ENCODE measurements around the gene NEDD4L. TPM values are rescaled to one million over a fixed set of nuclear protein-coding genes. Genes with fewer than 3 reads are reported as not detected.

NEDD4L gene
- total RNA-seq, 8 experiments from 2014 or later, result 51.2 to 394 (median 65.0) TPM

- WGBS, 10 experiments, result 30 to 100% (median 72%) methylated on average over 1 to 6 of the region's 9 CpGs; no CpG with 5 or more reads in 3 of the 10 experiments
- in situ Hi-C loops (cut with MboI; ENCODE audit: low pct_unique_long_range_greater_than_20kb in 2 of 9, low sequenced_read_pairs in 9 of 9, unreplicated experiment in 9 of 9), result no loop called here
- Histone ChIP-seq H3K4me3 (no peak overlapping the region), H3K4me1 (replicated peaks in 1 of 2) (peaks cover 57 to 60% of the 10 kb centered on the region in 2 donors), H3K27ac (no peak overlapping the region)
- peak; percentile 26 to 76 (median 40) for ATAC-seq (replicated peaks in 6 of 8)
Measured at GRCh38 chr18:58338961-58339592, 295.1 kb downstream of the NEDD4L start.

GRCh38 chr18:58339890-58340289, 295.9 kb downstream of the NEDD4L start:
- ATAC-seq (replicated peaks in 6 of 8), result no peak
- Histone ChIP-seq H3K27ac (no peak overlapping the region), H3K4me3 (no peak overlapping the region), H3K4me1 (replicated peaks in 1 of 2) (peaks cover 64 to 65% of the 10 kb centered on the region in 2 donors)
- in situ Hi-C loops (cut with MboI; ENCODE audit: low pct_unique_long_range_greater_than_20kb in 2 of 9, low sequenced_read_pairs in 9 of 9, unreplicated experiment in 9 of 9), result no loop called here
- WGBS, 10 experiments, result 50 to 100% (median 86%) methylated on average over 1 to 4 of the region's 5 CpGs; no CpG with 5 or more reads in 3 of the 10 experiments

GRCh38 chr18:58341916-58342315, 297.9 kb downstream of the NEDD4L start:
- in situ Hi-C loops (cut with MboI; ENCODE audit: low pct_unique_long_range_greater_than_20kb in 2 of 9, low sequenced_read_pairs in 9 of 9, unreplicated experiment in 9 of 9), result no loop called here
- WGBS, 10 experiments, result 42 to 93% (median 77%) methylated on average over 2 to 8 of the region's 8 CpGs

GRCh38 chr18:58344080-58344670, 300.1 kb downstream of the NEDD4L start:
- no peak overlapping the region for H3K27ac ChIP-seq
- H3K4me3 ChIP-seq, result no peak overlapping the region
- 83 to 100% (median 97%) methylated on average over 1 to 3 of the region's 3 CpGs; no CpG with 5 or more reads in 2 of the 10 experiments for WGBS, 10 experiments
- ATAC-seq (replicated peaks in 6 of 8), result no peak
- H3K4me1 ChIP-seq (replicated peaks in 1 of 2), result peaks cover 42 to 46% of the 10 kb centered on the region in 2 donors
- in situ Hi-C loops (cut with MboI; ENCODE audit: low pct_unique_long_range_greater_than_20kb in 2 of 9, low sequenced_read_pairs in 9 of 9, unreplicated experiment in 9 of 9), result no loop called here

More at GRCh38 chr18:58341916-58342315, 297.9 kb downstream of the NEDD4L start:
- Histone ChIP-seq H3K27ac (no peak overlapping the region), H3K4me3 (no peak overlapping the region), H3K4me1 (replicated peaks in 1 of 2) (peaks cover 61 to 63% of the 10 kb centered on the region in 2 donors)
- ATAC-seq (replicated peaks in 6 of 8), result no peak

GRCh38 chr18:58344861-58345463, 300.9 kb downstream of the NEDD4L start:
- Histone ChIP-seq H3K4me3 (no peak overlapping the region), H3K27ac (peak overlapping the region; percentile 15 to 26), H3K4me1 (replicated peaks in 1 of 2) (peaks cover 34 to 38% of the 10 kb centered on the region in 2 donors)
- ATAC-seq (replicated peaks in 6 of 8), result peak in 5 of 8 experiments; percentile 51 to 58 (median 54)
- in situ Hi-C loops (cut with MboI; ENCODE audit: low pct_unique_long_range_greater_than_20kb in 2 of 9, low sequenced_read_pairs in 9 of 9, unreplicated experiment in 9 of 9), result no loop called here
- WGBS, 10 experiments, result 0 to 98% (median 45%) methylated on average over 3 to 8 of the region's 8 CpGs; no CpG with 5 or more reads in 1 of the 10 experiments

GRCh38 chr18:58345875-58346274, 301.8 kb downstream of the NEDD4L start:
- 59 to 100% (median 80%) methylated on average over 1 to 6 of the region's 6 CpGs; no CpG with 5 or more reads in 2 of the 10 experiments for WGBS, 10 experiments
- in situ Hi-C loops (cut with MboI; ENCODE audit: low pct_unique_long_range_greater_than_20kb in 2 of 9, low sequenced_read_pairs in 9 of 9, unreplicated experiment in 9 of 9), result no loop called here
- no peak for ATAC-seq (replicated peaks in 6 of 8)
- no peak overlapping the region for H3K27ac ChIP-seq
- peaks cover 29 to 35% of the 10 kb centered on the region in 2 donors for H3K4me1 ChIP-seq (replicated peaks in 1 of 2)
- H3K4me3 ChIP-seq, result no peak overlapping the region

- Histone ChIP-seq H3K4me3 (no peak overlapping the region), H3K4me1 (replicated peaks in 1 of 2) (peaks cover 29 to 35% of the 10 kb centered on the region in 2 donors), H3K27ac (no peak overlapping the region)
- in situ Hi-C loops (cut with MboI; ENCODE audit: low pct_unique_long_range_greater_than_20kb in 2 of 9, low sequenced_read_pairs in 9 of 9, unreplicated experiment in 9 of 9), result no loop called here
- ATAC-seq (replicated peaks in 6 of 8), result peak in 2 of 8 experiments; percentile 36 to 38
- 20 to 100% (median 90%) methylated on average over 1 to 3 of the region's 7 CpGs; no CpG with 5 or more reads in 7 of the 10 experiments for WGBS, 10 experiments
Measured at GRCh38 chr18:58347135-58347534, 303.1 kb downstream of the NEDD4L start.

GRCh38 chr18:58348517-58348916, 304.5 kb downstream of the NEDD4L start:
- in situ Hi-C loops (cut with MboI; ENCODE audit: low pct_unique_long_range_greater_than_20kb in 2 of 9, low sequenced_read_pairs in 9 of 9, unreplicated experiment in 9 of 9), result no loop called here

GRCh38 chr18:58348951-58349350, 304.9 kb downstream of the NEDD4L start:
- no peak overlapping the region for H3K4me3 ChIP-seq
- H3K27ac ChIP-seq, result no peak overlapping the region
- no peak for ATAC-seq (replicated peaks in 6 of 8)
- in situ Hi-C loops (cut with MboI; ENCODE audit: low pct_unique_long_range_greater_than_20kb in 2 of 9, low sequenced_read_pairs in 9 of 9, unreplicated experiment in 9 of 9), result no loop called here
- H3K4me1 ChIP-seq (replicated peaks in 1 of 2), result peaks cover 27 to 33% of the 10 kb centered on the region in 2 donors
- WGBS, 10 experiments, result 60 to 100% (median 83%) methylated on average over 1 to 7 of the region's 7 CpGs; no CpG with 5 or more reads in 1 of the 10 experiments

More at GRCh38 chr18:58348517-58348916, 304.5 kb downstream of the NEDD4L start:
- WGBS, 10 experiments, result 44 to 100% (median 84%) methylated on average over 1 to 4 of the region's 4 CpGs; no CpG with 5 or more reads in 2 of the 10 experiments
- Histone ChIP-seq H3K4me1 (replicated peaks in 1 of 2) (peaks cover 29 to 35% of the 10 kb centered on the region in 2 donors), H3K4me3 (no peak overlapping the region), H3K27ac (no peak overlapping the region)
- no peak for ATAC-seq (replicated peaks in 6 of 8)

GRCh38 chr18:58349650-58350049, 305.6 kb downstream of the NEDD4L start:
- no peak overlapping the region for H3K4me3 ChIP-seq
- WGBS, 10 experiments, result 81 to 100% (median 93%) methylated on average over 1 to 2 of the region's 2 CpGs; no CpG with 5 or more reads in 5 of the 10 experiments
- no peak overlapping the region for H3K27ac ChIP-seq
- in situ Hi-C loops (cut with MboI; ENCODE audit: low pct_unique_long_range_greater_than_20kb in 2 of 9, low sequenced_read_pairs in 9 of 9, unreplicated experiment in 9 of 9), result no loop called here
- peaks cover 20 to 26% of the 10 kb centered on the region in 2 donors for H3K4me1 ChIP-seq (replicated peaks in 1 of 2)
- ATAC-seq (replicated peaks in 6 of 8), result no peak

- ATAC-seq (replicated peaks in 6 of 8), result no peak
- in situ Hi-C loops (cut with MboI; ENCODE audit: low pct_unique_long_range_greater_than_20kb in 2 of 9, low sequenced_read_pairs in 9 of 9, unreplicated experiment in 9 of 9), result no loop called here
- peaks cover 11 to 17% of the 10 kb centered on the region in 2 donors for H3K4me1 ChIP-seq (replicated peaks in 1 of 2)
- H3K27ac ChIP-seq, result no peak overlapping the region
- no peak overlapping the region for H3K4me3 ChIP-seq
- WGBS, 10 experiments, result 93 to 100% (median 100%) methylated on average over 1 to 5 of the region's 5 CpGs; no CpG with 5 or more reads in 1 of the 10 experiments
Measured at GRCh38 chr18:58350526-58350925, 306.5 kb downstream of the NEDD4L start.

GRCh38 chr18:58351776-58352175, 307.8 kb downstream of the NEDD4L start:
- H3K4me1 ChIP-seq (replicated peaks in 1 of 2), result peaks cover 5 to 7% of the 10 kb centered on the region in 2 donors
- no peak overlapping the region for H3K27ac ChIP-seq
- no peak for ATAC-seq (replicated peaks in 6 of 8)
- H3K4me3 ChIP-seq, result no peak overlapping the region
- WGBS, 10 experiments, result 56 to 100% (median 87%) methylated on average over 1 to 3 of the region's 3 CpGs; no CpG with 5 or more reads in 2 of the 10 experiments
- in situ Hi-C loops (cut with MboI; ENCODE audit: low pct_unique_long_range_greater_than_20kb in 2 of 9, low sequenced_read_pairs in 9 of 9, unreplicated experiment in 9 of 9), result no loop called here

- H3K4me3 ChIP-seq, result no peak overlapping the region
- 40 to 100% (median 96%) methylated on average over 1 to 4 of the region's 4 CpGs; no CpG with 5 or more reads in 4 of the 10 experiments for WGBS, 10 experiments
- H3K27ac ChIP-seq, result no peak overlapping the region
- no peaks in the 10 kb centered on the region for H3K4me1 ChIP-seq (replicated peaks in 1 of 2)
- no peak for ATAC-seq (replicated peaks in 6 of 8)
- in situ Hi-C loops (cut with MboI; ENCODE audit: low pct_unique_long_range_greater_than_20kb in 2 of 9, low sequenced_read_pairs in 9 of 9, unreplicated experiment in 9 of 9), result no loop called here
Measured at GRCh38 chr18:58353581-58353980, 309.6 kb downstream of the NEDD4L start.
